ENCODE results near the gene PYGO1.
"Not testable (repeated sequence)": the region's sequence is repeated elsewhere in the genome, so short reads cannot be mapped to it uniquely, and the experiment has no call there.

PYGO1 gene

GRCh38 chr15:55564347-55565145, 23.6 kb downstream of the PYGO1 start:
- no peak for DNase-seq

DNA sequence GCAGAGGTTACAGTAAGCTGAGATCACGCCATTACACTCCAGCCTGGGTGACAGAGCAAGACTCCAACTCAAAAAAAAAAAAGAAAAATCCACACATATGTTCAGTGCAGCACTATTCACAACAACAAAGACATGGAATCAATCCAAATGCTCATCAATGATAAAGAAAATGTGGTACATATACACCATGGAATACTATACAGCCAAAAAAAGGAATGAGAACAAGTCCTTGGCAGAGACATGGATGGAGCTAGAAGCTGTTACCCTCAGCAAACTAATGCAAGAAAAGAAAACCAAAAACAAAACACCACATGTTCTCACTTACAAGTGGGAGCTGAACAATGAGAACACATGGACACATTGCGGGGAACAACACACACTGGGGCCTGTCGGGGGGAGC, 25.5 kb downstream of the PYGO1 start:
- DNase-seq: no peak

- no peak for DNase-seq
Observed at GRCh38 chr15:55555089-55555488, 33.1 kb downstream of the PYGO1 start.

- DNase-seq: peak; percentile 46
Observed at GRCh38 chr15:55552926-55553325, 35.2 kb downstream of the PYGO1 start.

GRCh38 chr15:55552451-55552850, 35.7 kb downstream of the PYGO1 start:
- no peak for DNase-seq

- DNase-seq: no peak
Observed at GRCh38 chr15:55549305-55549704, 38.8 kb downstream of the PYGO1 start.

- no peak for DNase-seq
Observed at GRCh38 chr15:55546718-55547117, 41.4 kb downstream of the PYGO1 start.

GRCh38 chr15:55535436-55535835, 52.7 kb downstream of the PYGO1 start:
- DNase-seq: no peak

DNA sequence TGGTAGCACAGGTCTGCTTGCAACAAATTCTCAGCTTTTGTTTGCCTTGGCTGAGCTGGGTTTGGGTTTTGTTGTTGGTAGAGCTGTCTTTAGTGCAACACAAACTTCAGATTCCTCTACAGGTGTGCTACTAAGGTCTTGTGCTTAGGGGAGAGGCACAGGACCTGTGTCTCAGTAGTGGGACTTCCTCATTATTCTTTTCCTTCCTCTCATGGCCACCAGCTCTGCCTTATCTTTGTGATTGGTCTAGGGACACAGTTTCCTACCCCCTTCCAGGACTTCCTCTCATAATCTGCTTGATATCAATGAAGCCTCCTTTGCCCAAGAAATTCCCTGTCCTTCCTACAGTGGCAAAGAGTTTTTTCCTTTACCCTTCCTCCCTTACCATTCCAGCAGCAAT, 55.2 kb downstream of the PYGO1 start:
- no peak for DNase-seq

GRCh38 chr15:55530861-55531313, 57.3 kb downstream of the PYGO1 start:
- no peak for DNase-seq

DNA sequence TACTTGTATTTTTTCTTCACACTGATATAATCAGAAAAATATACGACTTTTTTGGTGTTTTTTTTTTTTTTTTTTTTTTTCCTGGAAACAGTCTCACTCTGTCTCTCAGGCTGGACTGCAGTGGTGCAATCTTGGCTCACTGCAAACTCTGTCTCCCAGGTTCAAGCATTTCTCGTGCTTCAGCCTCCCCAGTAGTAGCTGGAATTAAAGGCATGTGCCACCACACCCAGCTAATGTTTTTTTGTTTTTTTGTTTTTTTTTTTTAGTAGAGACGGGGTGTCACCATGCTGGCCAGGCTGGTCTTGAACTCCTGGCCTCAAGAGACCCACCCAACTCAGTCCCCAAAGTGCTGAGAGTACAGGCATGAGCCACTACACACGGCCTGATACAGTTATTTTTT, 59.3 kb downstream of the PYGO1 start:
- no peak for DNase-seq

- no peak for DNase-seq
Observed at GRCh38 chr15:55527150-55527549, 61.0 kb downstream of the PYGO1 start.

GRCh38 chr15:55526559-55527036, 61.5 kb downstream of the PYGO1 start:
- DNase-seq: no peak

DNA sequence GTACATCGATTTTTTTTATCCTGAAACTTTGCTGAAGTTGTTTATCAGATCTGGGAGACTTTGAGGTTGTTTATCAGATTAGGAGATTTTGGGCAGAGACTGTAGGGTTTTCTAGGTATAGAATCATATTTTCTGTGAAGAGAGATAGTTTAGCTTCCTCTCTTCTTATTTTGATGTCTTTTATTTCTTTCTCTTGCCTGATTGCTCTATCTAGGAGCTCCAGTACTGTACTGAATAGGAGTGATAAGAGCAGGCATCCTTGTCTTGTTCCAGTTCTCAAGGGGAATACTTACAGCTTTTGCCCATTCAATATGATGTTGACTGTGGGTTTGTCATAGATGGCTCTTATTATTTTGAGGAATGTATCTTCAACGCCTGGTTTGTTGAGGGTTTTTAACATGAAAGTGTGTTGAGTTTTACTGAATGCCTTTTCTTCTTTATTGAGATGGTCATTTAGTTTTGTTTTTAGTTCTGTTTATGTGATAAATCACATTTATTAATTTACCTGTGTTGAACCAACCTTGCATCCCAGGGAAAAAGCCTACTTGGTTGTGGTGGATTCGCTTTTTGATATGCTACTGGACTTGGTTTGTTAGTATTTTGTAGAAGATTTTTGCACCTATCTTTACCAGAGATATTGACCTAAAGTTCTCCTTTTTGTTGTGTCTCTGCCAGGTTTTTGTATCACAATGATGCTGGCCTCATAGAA, 65.2 kb downstream of the PYGO1 start:
- DNase-seq: no peak

DNA sequence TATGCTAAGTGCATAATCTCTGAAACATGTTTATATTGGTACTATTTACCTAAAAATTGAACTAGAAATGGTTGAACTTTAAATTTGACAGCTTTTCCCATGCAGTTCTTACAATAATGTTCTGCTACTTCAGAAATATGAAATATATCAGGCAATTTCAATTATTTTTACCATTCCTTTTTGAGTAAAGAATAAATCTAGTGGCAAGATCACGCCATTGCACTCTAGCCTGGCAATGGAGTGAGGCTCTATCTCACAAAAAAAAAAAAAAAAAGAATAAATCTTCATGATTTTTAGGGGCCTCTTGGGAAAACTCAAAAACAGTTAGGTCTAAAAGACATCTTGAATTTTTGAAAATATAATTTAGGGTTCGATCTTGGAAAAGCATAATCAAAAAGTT, 69.5 kb downstream of the PYGO1 start:
- no peak for DNase-seq

- DNase-seq: no peak
Observed at GRCh38 chr15:55518009-55518408, 70.1 kb downstream of the PYGO1 start.

- no peak for DNase-seq
Observed at GRCh38 chr15:55515991-55516776, 72.0 kb downstream of the PYGO1 start.

DNA sequence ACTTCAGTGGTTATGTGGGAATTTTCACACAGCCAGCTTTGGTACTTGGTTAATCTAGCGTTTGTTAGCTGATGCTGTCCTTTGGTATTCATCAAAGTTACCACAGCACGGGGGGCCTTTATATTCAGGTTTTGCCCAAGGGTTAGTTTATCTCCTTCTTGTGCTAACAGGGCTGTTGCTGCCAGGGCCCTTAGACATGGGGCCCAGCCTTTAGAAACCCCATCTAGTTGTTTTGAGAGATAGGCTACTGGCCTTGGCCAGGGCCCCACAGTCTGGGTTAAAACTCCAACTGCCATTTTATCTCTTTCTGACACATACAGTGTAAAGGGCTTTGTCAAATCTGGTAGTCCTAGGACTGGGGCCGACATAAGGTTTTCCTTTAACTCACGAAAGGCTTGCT, 72.7 kb downstream of the PYGO1 start:
- no peak for DNase-seq

GRCh38 chr15:55514414-55514850, 73.7 kb downstream of the PYGO1 start:
- no peak for DNase-seq

- not testable (repeated sequence) for DNase-seq
Observed at GRCh38 chr15:55513621-55514413, 74.3 kb downstream of the PYGO1 start.

DNA sequence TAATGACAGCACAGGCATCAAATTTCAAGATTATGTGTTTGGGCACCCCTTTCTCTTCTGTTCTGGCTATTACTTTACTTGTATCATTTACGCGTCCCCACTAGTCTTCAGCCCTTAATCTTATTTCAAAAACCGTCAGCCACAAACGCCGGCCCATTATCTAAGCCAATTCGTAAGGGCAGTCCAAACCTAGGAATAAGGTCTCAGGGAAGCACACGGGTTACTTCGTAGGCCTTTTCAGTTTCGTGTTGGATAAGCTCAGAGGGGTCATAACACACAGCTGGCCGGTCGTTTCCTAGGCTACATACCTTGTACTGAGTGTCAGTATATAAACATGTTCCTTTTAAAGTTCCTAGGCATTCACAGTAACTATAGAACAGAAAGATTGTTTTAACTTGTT, 75.0 kb downstream of the PYGO1 start:
- DNase-seq: no peak

DNA sequence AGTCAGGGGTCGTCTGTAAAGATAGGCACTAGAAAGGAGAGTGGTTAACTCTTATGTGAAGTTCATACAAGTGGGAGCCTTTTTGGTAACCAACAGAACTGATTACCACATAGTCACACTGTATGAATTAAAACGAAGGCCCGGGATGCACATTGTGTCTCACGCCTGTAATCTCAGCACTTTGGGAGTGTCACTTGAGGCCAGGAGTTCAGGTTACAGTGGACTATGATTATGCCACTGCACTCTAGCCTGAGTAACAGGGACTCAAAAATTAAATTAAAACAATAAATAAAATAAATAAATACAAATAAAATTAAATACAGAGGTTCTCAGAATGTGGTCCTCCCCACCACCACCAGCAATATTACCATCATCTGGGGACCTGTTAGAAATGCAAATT, 80.6 kb downstream of the PYGO1 start:
- no peak for DNase-seq
